Activated CD4-positive, CD25-positive, alpha-beta regulatory T cell treated with anti-CD3 and anti-CD28 coated beads, Interleukin-2, amount 50 U/mL, for 16 hours (primary cell): ENCODE data around the gene C9orf72.

Experiments used
- DNase-seq: peaks from one replicate; pipeline ENCODE4 v3.0.0-alpha.2; 2020; ENCODE audit warnings: low read depth, low spot score

Gene C9orf72

GRCh38 chr9:27581826-27582225 lies 8.5 kb upstream of the C9orf72 start:
- DNase-seq, result no peak

GRCh38 chr9:27573634-27574590 lies 631 bp upstream of the C9orf72 start:
- peak; percentile 96 for DNase-seq

GRCh38 chr9:27572566-27572917 lies 739 bp downstream of the C9orf72 start:
- DNase-seq, result peak; percentile 38

GRCh38 chr9:27572061-27572460 lies 1.2 kb downstream of the C9orf72 start:
- DNase-seq, result no peak

GRCh38 chr9:27571011-27571410 lies 2.3 kb downstream of the C9orf72 start:
- no peak for DNase-seq

GRCh38 chr9:27569406-27569805 lies 3.9 kb downstream of the C9orf72 start:
- DNase-seq, result no peak

GRCh38 chr9:27566118-27566517 lies 7.2 kb downstream of the C9orf72 start:
- DNase-seq, result no peak

GRCh38 chr9:27565696-27566095 lies 7.6 kb downstream of the C9orf72 start:
- DNase-seq, result no peak

- DNase-seq, result no peak
These were observed 8.6 kb downstream of the C9orf72 start for GRCh38 chr9:27564670-27565069.

GRCh38 chr9:27563738-27564430 lies 9.4 kb downstream of the C9orf72 start:
- DNase-seq, result no peak

GRCh38 chr9:27561685-27562084 lies 11.6 kb downstream of the C9orf72 start:
- DNase-seq, result no peak

- no peak for DNase-seq
These were observed 12.8 kb downstream of the C9orf72 start for GRCh38 chr9:27560457-27560856.

GRCh38 chr9:27558307-27558706 lies 15.0 kb downstream of the C9orf72 start:
- no peak for DNase-seq

GRCh38 chr9:27556470-27556869 lies 16.8 kb downstream of the C9orf72 start:
- no peak for DNase-seq

GRCh38 chr9:27554712-27555111 lies 18.6 kb downstream of the C9orf72 start:
- DNase-seq, result no peak

GRCh38 chr9:27549196-27549755 lies 24.0 kb downstream of the C9orf72 start:
- DNase-seq, result no peak

- DNase-seq, result no peak
These were observed 25.1 kb downstream of the C9orf72 start for GRCh38 chr9:27548055-27548741.

GRCh38 chr9:27545471-27545870 lies 27.8 kb downstream of the C9orf72 start:
- DNase-seq, result no peak

- no peak for DNase-seq
These were observed 30.8 kb downstream of the C9orf72 start for GRCh38 chr9:27542508-27542907.

- DNase-seq, result no peak
These were observed 31.5 kb downstream of the C9orf72 start for GRCh38 chr9:27541740-27542139.

- DNase-seq, result no peak
These were observed 32.8 kb downstream of the C9orf72 start for GRCh38 chr9:27540502-27540901.
